GM23338 (cell line): ENCODE measurements around the gene ODF4. TPM values are rescaled to one million over a fixed set of nuclear protein-coding genes. Genes with fewer than 3 reads are reported as not detected.

Experiments used
- ATAC-seq: fragments of 200-7000 bp; cut with Tn5 transposase; 3 replicates; pipeline ENCODE4 v1.9.1; 2020
- DNase-seq: peaks from one replicate; pipeline ENCODE4 v3.0.0-alpha.2; 2015; ENCODE audit warnings: low spot score
- H2AFZ ChIP-seq: fragments of 200-600 bp; sonication (generic); 2 replicates; pipeline ENCODE4 v1.8.0; 2016; ENCODE audit warnings: antibody characterized with exemption, mild to moderate bottlenecking, moderate library complexity
- H3F3A ChIP-seq: fragments of 200-600 bp; sonication (generic); replicated peaks from 2 replicates; pipeline ENCODE4 v1.8.0; 2017; ENCODE audit warnings: antibody characterized with exemption, mixed run types, low read depth
- H3K27ac ChIP-seq: fragments of 200-600 bp; sonication (generic); 2 replicates; pipeline ENCODE4 v1.6.1; 2016; ENCODE audit warnings: low read depth
- H3K27me3 ChIP-seq: fragments of 200-600 bp; sonication (generic); 2 replicates; pipeline ENCODE4 v1.8.0; 2016; ENCODE audit warnings: mild to moderate bottlenecking, mixed run types, moderate library complexity; ENCODE audit not compliant: insufficient read depth
- H3K36me3 ChIP-seq: fragments of 200-600 bp; sonication (generic); 2 replicates; pipeline ENCODE4 v1.8.0; 2016; ENCODE audit warnings: mild to moderate bottlenecking; ENCODE audit not compliant: insufficient read depth
- H3K4me1 ChIP-seq: fragments of 200-600 bp; sonication (generic); 2 replicates; pipeline ENCODE4 v1.8.0; 2016; ENCODE audit warnings: mild to moderate bottlenecking, moderate library complexity; ENCODE audit not compliant: insufficient read depth
- H3K4me2 ChIP-seq: fragments of 200-600 bp; sonication (generic); 2 replicates; pipeline ENCODE4 v1.7.1; 2017; ENCODE audit warnings: mixed run types
- H3K4me3 ChIP-seq: fragments of 200-600 bp; sonication (generic); 2 replicates; pipeline ENCODE4 v1.6.1; 2016; ENCODE audit warnings: mixed run types
- H3K79me2 ChIP-seq: fragments of 200-600 bp; sonication (generic); replicated peaks from 2 replicates; pipeline ENCODE4 v1.8.0; 2017; ENCODE audit warnings: mild to moderate bottlenecking; ENCODE audit not compliant: insufficient read depth
- H3K9me2 ChIP-seq: fragments of 200-600 bp; sonication (generic); 2 replicates; pipeline ENCODE4 v1.8.0; 2017; ENCODE audit not compliant: insufficient read depth
- H4K20me1 ChIP-seq: fragments of 200-600 bp; sonication (generic); replicated peaks from 2 replicates; pipeline ENCODE4 v1.8.0; 2017; ENCODE audit warnings: mild to moderate bottlenecking; ENCODE audit not compliant: insufficient read depth
- H3K27ac Mint-ChIP-seq: 2 replicates; pipeline ENCODE4 v1.8.0; 2020; ENCODE audit warnings: inconsistent platforms, mild to moderate bottlenecking, moderate library complexity, mixed read lengths
- H3K27me3 Mint-ChIP-seq: 3 replicates; pipeline ENCODE4 v1.8.0; 2022; ENCODE audit warnings: low read depth, mild to moderate bottlenecking, moderate library complexity, mixed read lengths, inconsistent platforms; ENCODE audit not compliant: insufficient read depth, poor library complexity
- H3K36me3 Mint-ChIP-seq: 3 replicates; pipeline ENCODE4 v1.8.0; 2021; ENCODE audit warnings: low read depth, mild to moderate bottlenecking, inconsistent platforms, moderate library complexity, mixed read lengths
- H3K4me1 Mint-ChIP-seq: 3 replicates; pipeline ENCODE4 v1.8.0; 2020; ENCODE audit warnings: mild to moderate bottlenecking, inconsistent platforms, mixed read lengths
- H3K4me3 Mint-ChIP-seq: 3 replicates; pipeline ENCODE4 v1.8.0; 2021; ENCODE audit warnings: moderate library complexity, mild to moderate bottlenecking, inconsistent platforms, mixed read lengths
- H3K9me3 Mint-ChIP-seq: 3 replicates; pipeline ENCODE4 v1.8.0; 2020; ENCODE audit warnings: moderate library complexity, mild to moderate bottlenecking, inconsistent platforms, mixed read lengths
- NANOG ChIP-seq: IDR thresholded peaks from 2 replicates; pipeline ENCODE4 v1.6.1; 2016; ENCODE audit warnings: antibody characterized with exemption, borderline replicate concordance
- POLR2AphosphoS5 ChIP-seq: IDR thresholded peaks from 2 replicates; pipeline ENCODE4 v1.6.1; 2016; ENCODE audit warnings: antibody characterized with exemption, low read depth
- ZNF462 ChIP-seq: fragments of 250-450 bp; sonication (Bioruptor Pico); IDR thresholded peaks from 2 replicates; pipeline ENCODE4 v1.5.0; 2020; ENCODE audit warnings: mild to moderate bottlenecking, moderate library complexity
- polyA plus RNA-seq: library from polyadenylated mRNA; unstranded; fragments of >200 nt; fragmentation: Nextera tagmentation; extraction: Ambion mirVana; gene quantifications from 2 replicates; pipeline ENCODE4 v1.2.1, GENCODE V29; 2016
- total RNA-seq: library from RNA; depleted of rRNA; stranded (reverse); fragments of >200 nt; shearing (Covaris generic); gene quantifications from 2 replicates; pipeline ENCODE4 v1.2.3, GENCODE V29; 2014
- TF ChIP-seq, protein P1 (sequence below): IDR thresholded peaks from 2 replicates; pipeline ENCODE4 v1.6.1; 2016; ENCODE audit warnings: antibody characterized with exemption

ODF4 gene
- total and polyA plus RNA-seq, 2 experiments from 2014 or later, result not detected

GRCh38 chr17:8314797-8315763 lies 24.6 kb upstream of the ODF4 start:
- peaks cover 15% of the 10 kb centered on the region for H3K4me1 Mint-ChIP-seq
- H2AFZ ChIP-seq, result peak overlapping the region; percentile 100
- H3K9me2 ChIP-seq, result no peaks in the 10 kb centered on the region
- H3K4me1 ChIP-seq, result peaks cover 14% of the 10 kb centered on the region
- no peaks in the 10 kb centered on the region; the same call in 2 of the 3 replicates for H3K9me3 Mint-ChIP-seq
- DNase-seq (peak; percentile 65), ATAC-seq (peak; percentile 46)
- peak overlapping the region; percentile 98 for H3K4me3 ChIP-seq
- H3K36me3 Mint-ChIP-seq, result peaks cover 2% of the 10 kb centered on the region; the same call in 1 of the 3 replicates
- H3K36me3 ChIP-seq, result no peaks in the 10 kb centered on the region
- H3F3A ChIP-seq, result peaks cover 7% of the 10 kb centered on the region; the same call in 1 of the 2 replicates
- H3K4me3 Mint-ChIP-seq, result peak overlapping the region; percentile 87
- no peak for TF ChIP-seq ZNF462 (CRISPR knock-in tag)
- no peak for TF ChIP-seq POLR2AphosphoS5
- no peak for TF ChIP-seq NANOG
- peaks cover 29% of the 10 kb centered on the region for H3K27me3 Mint-ChIP-seq
- H3K27ac ChIP-seq, result no peak overlapping the region
- no peaks in the 10 kb centered on the region for H3K79me2 ChIP-seq
- H3K27ac Mint-ChIP-seq, result no peak overlapping the region
- H3K27me3 ChIP-seq, result peaks cover 48% of the 10 kb centered on the region
- peak overlapping the region; percentile 98 for H3K4me2 ChIP-seq
- no peaks in the 10 kb centered on the region for H4K20me1 ChIP-seq

DNA sequence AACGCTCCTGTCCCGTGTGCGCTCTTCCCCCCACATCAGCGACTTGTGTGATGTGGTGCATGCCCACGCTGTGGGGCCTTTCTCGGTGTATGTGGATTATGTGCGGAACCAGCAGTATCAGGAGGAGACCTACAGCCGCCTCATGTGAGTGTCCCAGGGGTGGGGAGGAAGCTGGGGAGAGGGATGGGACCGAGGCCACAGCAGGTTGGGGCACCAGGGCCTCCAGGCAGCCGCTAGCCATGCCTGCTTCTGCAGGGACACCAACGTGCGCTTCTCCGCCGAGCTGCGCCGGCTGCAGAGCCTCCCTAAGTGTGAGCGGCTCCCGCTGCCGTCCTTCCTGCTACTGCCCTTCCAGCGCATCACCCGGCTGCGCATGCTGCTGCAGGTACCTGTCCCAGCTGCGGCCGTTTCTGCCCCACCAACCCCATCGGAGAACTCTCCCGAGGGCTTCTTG lies 23.8 kb upstream of the ODF4 start:
- Histone ChIP-seq H2AFZ (peak overlapping the region; percentile 100), H3K36me3 (no peaks in the 10 kb centered on the region), H4K20me1 (no peaks in the 10 kb centered on the region), H3K79me2 (no peaks in the 10 kb centered on the region), H3K27ac (no peak overlapping the region), H3K9me2 (no peaks in the 10 kb centered on the region), H3K4me2 (peak overlapping the region; percentile 98), H3K4me1 (peaks cover 14% of the 10 kb centered on the region), H3F3A (peaks cover 7% of the 10 kb centered on the region; the same call in 1 of the 2 replicates), H3K4me3 (peak overlapping the region; percentile 98), H3K27me3 (peaks cover 48% of the 10 kb centered on the region)
- peaks cover 4% of the 10 kb centered on the region; the same call in 1 of the 3 replicates for H3K36me3 Mint-ChIP-seq
- peaks cover 13% of the 10 kb centered on the region for H3K4me1 Mint-ChIP-seq
- DNase-seq, result peak; percentile 79
- no peak overlapping the region for H3K27ac Mint-ChIP-seq
- H3K4me3 Mint-ChIP-seq, result peak overlapping the region; percentile 87
- H3K9me3 Mint-ChIP-seq, result no peaks in the 10 kb centered on the region; the same call in 2 of the 3 replicates
- peak; percentile 81 for ATAC-seq
- peaks cover 29% of the 10 kb centered on the region for H3K27me3 Mint-ChIP-seq
- TF ChIP-seq POLR2AphosphoS5, result no peak
- TF ChIP-seq, protein P1, sequence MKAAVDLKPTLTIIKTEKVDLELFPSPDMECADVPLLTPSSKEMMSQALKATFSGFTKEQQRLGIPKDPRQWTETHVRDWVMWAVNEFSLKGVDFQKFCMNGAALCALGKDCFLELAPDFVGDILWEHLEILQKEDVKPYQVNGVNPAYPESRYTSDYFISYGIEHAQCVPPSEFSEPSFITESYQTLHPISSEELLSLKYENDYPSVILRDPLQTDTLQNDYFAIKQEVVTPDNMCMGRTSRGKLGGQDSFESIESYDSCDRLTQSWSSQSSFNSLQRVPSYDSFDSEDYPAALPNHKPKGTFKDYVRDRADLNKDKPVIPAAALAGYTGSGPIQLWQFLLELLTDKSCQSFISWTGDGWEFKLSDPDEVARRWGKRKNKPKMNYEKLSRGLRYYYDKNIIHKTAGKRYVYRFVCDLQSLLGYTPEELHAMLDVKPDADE, result no peak
